ENCODE results near the gene TSPAN5. TPM values are rescaled to one million over a fixed set of nuclear protein-coding genes. Genes with fewer than 3 reads are reported as not detected.

TSPAN5 gene
- total RNA-seq, 1 donor from 2014 or later, result 24.9 TPM

DNA sequence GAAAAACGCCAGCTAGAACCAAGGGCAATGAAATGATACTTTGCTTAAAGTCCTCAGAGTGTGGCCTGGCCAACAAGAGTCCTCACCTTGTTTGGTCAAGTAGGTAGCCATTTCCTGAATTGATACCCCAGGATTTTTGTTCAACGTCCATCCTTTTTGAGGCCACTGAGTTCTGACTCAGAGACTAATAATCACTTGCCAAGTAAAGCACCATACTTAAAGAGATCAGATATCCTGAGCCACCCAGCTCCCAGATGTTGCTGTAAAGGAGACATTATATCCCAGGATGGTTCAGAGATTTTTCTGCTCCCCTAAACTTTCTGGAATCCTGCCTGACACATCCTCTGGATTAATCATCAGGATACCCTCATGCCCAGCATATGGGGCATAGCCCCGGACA, 206.3 kb downstream of the TSPAN5 start:
- no peak for DNase-seq (ENCODE audit: low read depth)
- H3K4me3 ChIP-seq (ENCODE audit: low read depth, low read length), result no peak overlapping the region
- TF ChIP-seq CTCF (conservative IDR thresholded peaks at IDR 0.05; ENCODE audit: low read depth, low read length), result no peak

DNA sequence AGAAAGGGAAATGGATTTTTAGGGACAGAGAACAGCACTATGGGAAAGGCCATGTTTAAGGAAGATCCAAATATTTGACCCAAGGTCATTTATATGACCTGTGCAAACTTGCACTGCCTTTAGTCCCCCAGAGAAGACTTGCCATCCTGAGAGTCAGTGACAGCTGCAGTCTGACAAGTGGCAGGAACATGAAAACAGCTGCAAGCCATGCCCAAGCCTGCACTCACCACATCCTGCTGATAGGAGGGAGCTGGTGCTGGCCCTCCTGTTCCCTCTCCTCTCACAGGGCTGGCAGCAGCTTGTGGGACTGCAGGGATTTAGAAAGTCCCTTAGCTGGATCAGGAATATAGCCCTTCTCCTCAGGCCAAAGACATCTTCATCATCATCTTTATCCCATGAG, 209.5 kb downstream of the TSPAN5 start:
- no peak overlapping the region for H3K4me3 ChIP-seq (ENCODE audit: low read depth, low read length)
- no peak for TF ChIP-seq CTCF (conservative IDR thresholded peaks at IDR 0.05; ENCODE audit: low read depth, low read length)
- no peak for DNase-seq (ENCODE audit: low read depth)

DNA sequence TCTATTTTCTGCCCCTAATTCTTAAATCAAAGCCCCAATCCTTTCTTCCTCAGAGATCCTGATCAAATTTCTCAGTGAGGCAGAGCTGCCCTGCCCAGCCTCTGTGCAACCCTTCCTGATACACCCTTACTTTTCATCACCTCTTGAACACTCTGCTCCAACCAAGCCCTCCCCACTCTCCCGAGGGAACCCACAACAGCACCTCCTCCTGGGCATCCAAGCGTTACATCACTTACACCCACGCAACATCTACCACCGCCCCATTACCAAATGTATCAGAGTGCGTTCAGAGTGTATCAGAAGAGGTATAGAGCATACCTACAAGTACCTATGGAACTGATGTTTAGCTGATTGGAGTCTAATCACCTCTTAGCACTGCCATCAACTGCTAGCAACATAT, 210.8 kb downstream of the TSPAN5 start:
- no peak for DNase-seq (ENCODE audit: low read depth)
- no peak for TF ChIP-seq CTCF (conservative IDR thresholded peaks at IDR 0.05; ENCODE audit: low read depth, low read length)
- no peak overlapping the region for H3K4me3 ChIP-seq (ENCODE audit: low read depth, low read length)

GRCh38 chr4:98446499-98447375, 211.7 kb downstream of the TSPAN5 start:
- TF ChIP-seq CTCF (conservative IDR thresholded peaks at IDR 0.05; ENCODE audit: low read depth, low read length), result no peak
- H3K4me3 ChIP-seq (ENCODE audit: low read depth, low read length), result no peak overlapping the region
- peak; percentile 43 for DNase-seq (ENCODE audit: low read depth)

DNA sequence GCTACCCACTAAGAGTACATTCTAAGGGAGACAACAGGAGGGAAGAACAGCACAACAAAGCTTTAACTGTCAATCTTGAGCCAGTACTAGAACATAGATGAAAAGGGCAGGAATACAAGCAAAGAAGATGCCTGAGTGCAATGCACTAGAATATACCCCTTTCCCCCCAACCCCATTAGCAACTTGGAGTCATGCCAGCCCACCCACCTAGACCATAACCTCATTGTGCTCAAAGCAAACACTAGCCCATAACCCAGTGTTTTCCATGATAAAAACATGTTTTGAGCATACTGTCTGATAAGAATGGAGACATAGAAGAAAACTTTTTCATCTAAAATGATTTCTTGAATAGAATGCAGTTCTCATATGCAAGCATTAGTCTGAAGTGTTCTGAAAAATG, 214.0 kb downstream of the TSPAN5 start:
- DNase-seq (ENCODE audit: low read depth), result no peak
- TF ChIP-seq CTCF (conservative IDR thresholded peaks at IDR 0.05; ENCODE audit: low read depth, low read length), result no peak
- no peak overlapping the region for H3K4me3 ChIP-seq (ENCODE audit: low read depth, low read length)

DNA sequence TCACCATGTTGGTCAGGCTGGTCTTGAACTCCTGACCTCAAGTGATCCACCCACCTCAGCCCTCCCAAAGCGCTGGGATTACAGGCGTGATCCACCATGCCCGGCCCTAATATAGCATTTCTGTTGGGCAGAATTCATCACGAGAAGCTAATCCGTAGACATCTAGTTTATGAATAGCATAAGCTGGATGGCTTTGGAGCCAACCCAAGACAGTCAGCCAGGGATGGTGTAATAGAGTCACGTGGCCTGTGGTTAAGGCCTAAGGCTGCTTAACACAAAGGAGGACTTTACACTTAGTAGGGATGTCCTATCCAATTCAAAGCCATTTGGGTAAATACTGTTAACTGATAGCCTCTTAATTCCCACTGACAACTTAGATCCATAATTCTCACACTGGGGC, 223.6 kb downstream of the TSPAN5 start:
- no peak overlapping the region for H3K4me3 ChIP-seq (ENCODE audit: low read depth, low read length)
- no peak for DNase-seq (ENCODE audit: low read depth)
- no peak for TF ChIP-seq CTCF (conservative IDR thresholded peaks at IDR 0.05; ENCODE audit: low read depth, low read length)

DNA sequence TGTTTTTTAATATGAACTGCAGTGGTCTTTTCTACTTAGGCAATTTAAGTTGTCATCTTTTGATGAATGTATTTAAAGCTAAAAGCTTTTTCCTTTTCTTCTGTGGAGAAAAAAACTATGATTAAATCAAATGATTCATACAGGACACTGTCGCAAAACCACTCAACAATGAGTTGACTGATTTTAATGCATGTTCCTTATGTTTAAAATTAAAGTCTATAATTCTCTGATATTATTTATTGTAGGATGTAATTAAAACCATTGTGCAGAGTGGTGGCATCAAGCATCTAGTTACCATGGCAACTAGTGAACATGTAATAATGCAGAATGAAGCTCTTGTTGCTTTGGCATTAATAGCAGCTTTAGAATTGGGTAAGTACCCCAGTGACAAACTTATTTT, 224.7 kb downstream of the TSPAN5 start:
- DNase-seq (ENCODE audit: low read depth), result no peak
- no peak for TF ChIP-seq CTCF (conservative IDR thresholded peaks at IDR 0.05; ENCODE audit: low read depth, low read length)
- no peak overlapping the region for H3K4me3 ChIP-seq (ENCODE audit: low read depth, low read length)

All from epithelial cell of proximal tubule (primary cell).